Epithelial cell of esophagus (primary cell): ENCODE measurements around the gene LETM1.

Source experiments
- DNase-seq: peaks from one replicate; pipeline ENCODE4 v3.0.0; 2010; ENCODE audit warnings: low read depth
- H3K4me3 ChIP-seq: 2 replicates; pipeline ENCODE4 v1.5.1; 2011; ENCODE audit warnings: mild to moderate bottlenecking, low read length, control low read depth
- TF ChIP-seq, protein P1 (sequence below): IDR thresholded peaks from 2 replicates; pipeline ENCODE4 v1.5.1; 2011; ENCODE audit warnings: low read depth, mild to moderate bottlenecking, low read length, control low read depth, inconsistent platforms; ENCODE audit not compliant: insufficient read depth; ENCODE audit errors: missing control alignments

The LETM1 gene

DNA sequence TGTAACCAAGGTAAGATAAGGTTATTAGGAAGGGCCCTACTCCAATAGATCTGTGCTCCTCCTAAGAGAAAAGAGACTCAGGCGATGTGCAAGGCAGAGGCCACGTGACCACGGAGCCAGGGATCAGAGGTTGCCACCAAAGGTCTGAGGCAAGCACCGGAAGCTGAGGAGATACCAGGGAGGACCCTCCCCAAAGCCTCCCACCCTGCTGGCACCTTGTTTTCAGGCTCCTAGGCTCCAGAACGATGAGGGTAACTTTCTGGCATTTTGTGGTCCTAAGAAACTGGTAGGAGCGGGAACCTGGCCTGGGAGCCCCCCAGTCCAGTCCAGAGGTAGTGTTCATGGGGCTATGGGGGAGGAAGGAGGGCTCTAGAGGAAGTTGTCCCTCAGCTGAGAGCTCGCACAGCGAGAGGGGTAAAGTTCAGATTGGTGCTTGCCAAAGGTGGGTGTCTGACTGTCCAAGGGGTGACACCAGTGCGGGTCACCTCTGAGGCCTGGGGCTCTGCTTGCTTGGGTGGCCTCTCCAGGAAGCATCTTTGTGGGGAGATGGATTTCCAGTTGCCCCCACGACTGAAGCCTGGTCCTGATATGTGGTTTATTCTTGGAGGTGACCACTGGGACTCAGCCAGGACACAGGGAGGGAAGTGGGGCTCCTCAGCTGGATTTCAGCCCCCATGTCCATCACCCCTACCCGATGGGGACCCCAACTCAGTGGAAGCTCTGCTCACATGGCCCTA is 7.5 kb upstream of the LETM1 start:
- no peak for DNase-seq
- H3K4me3 ChIP-seq, result no peak overlapping the region
- TF ChIP-seq, protein P1, sequence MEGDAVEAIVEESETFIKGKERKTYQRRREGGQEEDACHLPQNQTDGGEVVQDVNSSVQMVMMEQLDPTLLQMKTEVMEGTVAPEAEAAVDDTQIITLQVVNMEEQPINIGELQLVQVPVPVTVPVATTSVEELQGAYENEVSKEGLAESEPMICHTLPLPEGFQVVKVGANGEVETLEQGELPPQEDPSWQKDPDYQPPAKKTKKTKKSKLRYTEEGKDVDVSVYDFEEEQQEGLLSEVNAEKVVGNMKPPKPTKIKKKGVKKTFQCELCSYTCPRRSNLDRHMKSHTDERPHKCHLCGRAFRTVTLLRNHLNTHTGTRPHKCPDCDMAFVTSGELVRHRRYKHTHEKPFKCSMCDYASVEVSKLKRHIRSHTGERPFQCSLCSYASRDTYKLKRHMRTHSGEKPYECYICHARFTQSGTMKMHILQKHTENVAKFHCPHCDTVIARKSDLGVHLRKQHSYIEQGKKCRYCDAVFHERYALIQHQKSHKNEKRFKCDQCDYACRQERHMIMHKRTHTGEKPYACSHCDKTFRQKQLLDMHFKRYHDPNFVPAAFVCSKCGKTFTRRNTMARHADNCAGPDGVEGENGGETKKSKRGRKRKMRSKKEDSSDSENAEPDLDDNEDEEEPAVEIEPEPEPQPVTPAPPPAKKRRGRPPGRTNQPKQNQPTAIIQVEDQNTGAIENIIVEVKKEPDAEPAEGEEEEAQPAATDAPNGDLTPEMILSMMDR, result no peak

DNA sequence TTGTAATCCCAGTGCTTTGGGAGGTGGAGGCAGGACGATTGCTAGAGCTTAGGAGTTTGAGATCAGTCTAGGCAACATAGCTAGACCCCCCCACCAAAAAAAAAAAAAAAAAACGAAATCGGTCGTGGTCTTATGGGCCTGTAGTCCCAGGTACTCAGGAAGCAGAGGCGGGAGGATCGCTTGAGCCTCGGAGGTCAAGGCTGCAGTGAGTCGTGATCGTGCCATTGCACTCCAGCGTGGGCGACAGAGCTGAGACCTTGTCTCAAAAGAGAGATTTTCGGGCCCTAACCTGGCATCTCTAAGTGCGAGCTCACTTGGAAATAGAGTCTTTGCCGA is 7.0 kb upstream of the LETM1 start:
- no peak for DNase-seq
- no peak overlapping the region for H3K4me3 ChIP-seq
- TF ChIP-seq, protein P1, result no peak

DNA sequence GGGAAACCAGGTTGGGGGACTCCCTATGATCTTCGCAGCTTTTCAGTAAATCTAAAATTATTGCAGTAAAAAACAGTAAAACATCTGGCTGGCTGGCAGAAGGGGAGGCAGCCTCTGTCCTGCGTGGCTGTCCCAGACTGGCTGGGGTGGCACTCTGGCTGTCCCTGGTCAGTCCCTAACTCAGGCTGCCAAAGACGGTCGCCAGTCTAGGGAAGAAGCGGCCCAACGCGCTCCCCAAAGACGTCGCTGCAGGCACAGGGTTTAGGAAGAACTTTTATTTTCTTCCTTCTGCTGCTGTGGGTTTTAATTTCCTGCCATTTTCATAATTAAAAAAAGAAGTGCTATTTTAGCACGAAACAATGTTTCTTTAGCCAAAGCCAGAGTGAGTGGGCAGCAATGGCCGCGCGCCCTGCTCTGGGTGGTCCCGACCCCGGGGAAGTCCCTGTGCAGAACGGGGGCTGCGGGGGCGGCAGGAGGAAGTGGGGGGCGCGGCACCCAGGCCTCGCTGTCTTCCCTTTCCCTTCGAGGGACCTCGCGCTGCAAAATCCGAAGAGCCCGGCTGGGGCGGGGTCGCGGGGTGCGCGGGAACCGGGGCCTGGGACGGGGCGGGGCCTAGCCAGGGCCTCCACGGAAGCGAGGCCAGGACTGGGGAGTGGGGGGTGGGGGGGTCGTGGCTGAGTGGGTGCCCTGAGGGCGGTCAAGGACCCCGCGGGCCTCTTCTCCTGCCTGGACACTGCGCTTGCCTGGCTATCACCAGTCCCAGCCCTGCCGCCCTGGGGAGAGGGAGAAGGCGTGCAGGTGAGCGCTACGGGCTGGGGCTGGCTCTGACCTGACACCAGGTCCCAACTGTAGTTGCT is 6.3 kb upstream of the LETM1 start:
- H3K4me3 ChIP-seq, result no peak overlapping the region
- TF ChIP-seq, protein P1, result no peak
- no peak for DNase-seq

DNA sequence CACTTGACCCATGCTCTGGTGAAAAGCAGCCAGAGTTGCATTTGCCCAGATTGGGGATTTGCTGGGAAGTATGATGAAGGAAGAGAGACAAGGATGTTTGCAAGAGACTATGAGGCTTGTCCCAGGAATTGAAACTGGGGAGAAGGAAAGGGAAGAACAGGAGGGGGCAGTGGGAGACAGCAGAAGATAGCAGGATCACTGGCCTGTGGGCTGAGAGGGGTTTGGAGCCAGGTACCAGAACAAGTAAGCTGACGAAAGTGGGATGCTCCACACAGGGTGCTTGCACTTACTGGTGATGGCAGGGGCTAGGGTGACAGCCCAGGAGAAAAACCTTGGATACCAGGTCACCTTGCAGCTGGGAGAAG is 3.4 kb upstream of the LETM1 start:
- TF ChIP-seq, protein P1, result no peak
- H3K4me3 ChIP-seq, result no peak overlapping the region

DNA sequence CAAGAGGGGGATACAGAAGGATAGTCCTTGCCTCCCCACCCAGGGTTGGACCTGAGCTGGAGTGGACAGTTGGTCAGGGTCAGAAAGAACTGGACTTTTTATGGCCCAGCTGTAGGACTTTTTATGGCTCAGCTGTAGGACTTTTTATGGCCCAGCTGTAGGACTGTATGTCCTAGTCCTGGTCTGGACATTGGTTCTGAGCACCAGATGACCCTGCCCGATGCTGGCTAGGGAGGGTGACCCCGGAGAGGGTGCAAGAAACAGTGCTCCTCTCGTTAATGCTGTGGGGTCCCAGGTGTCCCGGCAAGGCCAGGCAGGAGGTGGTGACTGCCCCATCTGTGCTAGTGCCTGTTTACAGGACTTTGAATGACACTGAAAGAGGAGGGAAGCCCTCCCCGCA is 2.0 kb upstream of the LETM1 start:
- TF ChIP-seq, protein P1, result no peak
- no peak overlapping the region for H3K4me3 ChIP-seq
- DNase-seq, result no peak

More for the DNA sequence above, 3.4 kb upstream of the LETM1 start:
- DNase-seq, result no peak

DNA sequence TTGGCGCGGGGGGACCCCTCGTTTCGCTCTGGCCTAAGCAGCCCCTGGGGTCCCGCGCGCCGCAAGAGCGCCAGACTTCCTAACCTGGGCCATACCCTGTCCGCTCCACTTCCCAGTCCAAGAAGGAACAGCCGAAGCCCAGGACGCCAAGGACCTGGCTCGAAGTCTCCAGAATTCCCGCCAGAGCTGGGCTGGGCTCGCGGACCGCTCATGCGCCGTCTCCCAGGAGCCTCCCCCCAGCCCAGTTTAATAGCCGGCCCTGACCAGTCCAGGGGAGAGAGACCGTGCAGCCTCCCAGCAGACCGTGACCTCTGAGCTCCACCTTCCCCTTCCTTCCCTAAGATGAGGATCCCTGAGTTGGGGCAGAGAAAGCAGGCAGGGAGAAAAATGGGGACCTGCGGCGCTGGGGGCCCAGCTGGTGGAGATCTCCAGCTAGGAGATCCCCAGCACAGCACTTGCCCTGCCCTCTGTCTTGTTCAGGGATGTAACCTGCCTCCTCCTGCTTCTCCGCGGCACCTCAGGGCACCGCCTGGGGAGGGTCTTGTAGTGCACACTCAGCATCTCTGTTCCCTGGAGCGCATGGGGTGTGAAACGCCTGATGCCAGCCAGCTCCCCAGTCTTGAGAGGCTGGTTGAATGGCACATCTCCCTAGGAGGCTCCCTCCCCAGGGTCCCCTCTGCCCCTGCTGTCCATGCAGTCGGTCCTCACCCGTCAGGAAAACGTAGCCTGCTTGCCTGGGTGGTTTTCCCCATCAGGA is 1.2 kb upstream of the LETM1 start:
- peak overlapping the region; percentile 88 for H3K4me3 ChIP-seq
- no peak for DNase-seq
- TF ChIP-seq, protein P1, result no peak
